ENCODE results near the gene RBM43. TPM values are rescaled to one million over a fixed set of nuclear protein-coding genes. Genes with fewer than 3 reads are reported as not detected.

Gene RBM43
- total RNA-seq, 1 experiment from 2014 or later = 1.8 TPM

- no peak for DNase-seq
- no peak overlapping the region for H3K4ac ChIP-seq (ENCODE audit: low read depth, low read length)
- no peak overlapping the region for H2BK12ac ChIP-seq (ENCODE audit: insufficient read length, low read depth, low read length)
- H3K14ac ChIP-seq (ENCODE audit: insufficient read depth, low read length) = no peak overlapping the region
- H3K27me3 ChIP-seq (ENCODE audit: insufficient read depth, low read length) = no peaks in the 10 kb centered on the region
- no peak overlapping the region for H2BK5ac ChIP-seq (ENCODE audit: insufficient read length, low read length)
- no peak overlapping the region for H4K5ac ChIP-seq (ENCODE audit: insufficient read length, low read depth, low read length)
- Mint-ChIP-seq H3K27me3 (ENCODE audit: low read depth) (no peaks in the 10 kb centered on the region), H3K4me3 (no peak overlapping the region), H3K27ac (no peak overlapping the region; a peak in 1 of 7 replicates), H3K36me3 (ENCODE audit: insufficient read depth in 1 of 3, low read depth in 3 of 3) (no peaks in the 10 kb centered on the region), H3K4me1 (peaks cover 6% of the 10 kb centered on the region in 2 experiments), H3K9me3 (no peaks in the 10 kb centered on the region)
- no peak overlapping the region for H4K8ac ChIP-seq (replicated peaks; ENCODE audit: insufficient read length, low read depth, low read length)
- no peak overlapping the region for H3K56ac ChIP-seq (ENCODE audit: insufficient read length, low read depth, low read length)
- H4K20me1 ChIP-seq (ENCODE audit: control insufficient read depth, insufficient read depth, insufficient read length) = no peaks in the 10 kb centered on the region
- no peak overlapping the region for H3K23ac ChIP-seq (ENCODE audit: insufficient read length, low read depth, low read length)
- TF ChIP-seq CTCF (conservative IDR thresholded peaks at IDR 0.05) = no peak
- no peak overlapping the region for H2BK20ac ChIP-seq (ENCODE audit: low read depth, low read length, poor library complexity, severe bottlenecking)
- H3K79me2 ChIP-seq (ENCODE audit: insufficient read depth, low read length) = no peaks in the 10 kb centered on the region
- no peaks in the 10 kb centered on the region for H3K23me2 ChIP-seq (ENCODE audit: insufficient read length, low read depth, low read length, poor library complexity, severe bottlenecking)
- no peaks in the 10 kb centered on the region for H3K79me1 ChIP-seq (ENCODE audit: insufficient read depth, low read depth, low read length, poor library complexity, severe bottlenecking)
- H2AFZ ChIP-seq (ENCODE audit: low read length) = no peak overlapping the region
- H3K9me3 ChIP-seq (ENCODE audit: control insufficient read depth, low read depth, low read length) = no peaks in the 10 kb centered on the region
- no peaks in the 10 kb centered on the region for H3K4me1 ChIP-seq (ENCODE audit: insufficient read depth, low read length)
- no peak overlapping the region for H2AK5ac ChIP-seq (ENCODE audit: insufficient read length, low read length)
- H3K9ac ChIP-seq (ENCODE audit: extremely low read depth, insufficient read length, low read length) = no peak overlapping the region
- WGBS (ENCODE audit: extremely low coverage, insufficient read length, low lambda C conversion rate) = no CpG with 5 or more reads among the region's 3 CpGs
- H3K18ac ChIP-seq (ENCODE audit: insufficient read length, low read depth, low read length) = no peak overlapping the region
- H4K91ac ChIP-seq (ENCODE audit: insufficient read length, low read depth, low read length) = no peak overlapping the region
- H3T11ph ChIP-seq (ENCODE audit: low read length) = no peak overlapping the region
- H3K4me2 ChIP-seq (ENCODE audit: insufficient read depth, insufficient read length, low read length) = no peak overlapping the region
- H3K27ac ChIP-seq (ENCODE audit: insufficient read length, low read depth, low read length) = no peak overlapping the region
- H2BK120ac ChIP-seq (ENCODE audit: low read depth, low read length, poor library complexity, severe bottlenecking) = no peak overlapping the region
- H2BK15ac ChIP-seq (ENCODE audit: low read depth, low read length) = no peak overlapping the region
Measured at GRCh38 chr2:151204756-151205155, 56.9 kb downstream of the RBM43 start.
